Kidney (tissue), 14 donors: ENCODE data around the gene IRS2. TPM values are rescaled to one million over a fixed set of nuclear protein-coding genes. Genes with fewer than 3 reads are reported as not detected.

Experiments
- DNase-seq, 5 donors: peaks; one replicate each; pipeline ENCODE4 v3.0.0-alpha.2; 2013 to 2020
- FAIRE-seq: peaks from 2 replicates; lab custom pipeline; 2012; peaks lifted over from hg19 to GRCh38; lab: Jason Lieb, UNC
- H3K27ac ChIP-seq, 2 donors: one replicate each; pipeline ENCODE4 v1.7.0; 2013; ENCODE audit warnings: low read depth in 2 of 2, low read length in 2 of 2, inconsistent platforms in 1 of 2
- H3K27me3 ChIP-seq: one replicate; pipeline ENCODE4 v1.7.1; 2013; ENCODE audit warnings: low read length, inconsistent platforms; ENCODE audit not compliant: control insufficient read depth, insufficient read depth
- H3K36me3 ChIP-seq, 3 donors: one replicate each; pipeline versions ENCODE4 v1.7.0 to v1.7.1; 2013; ENCODE audit warnings: low read length in 3 of 3, control low read depth in 1 of 3, inconsistent platforms in 1 of 3; ENCODE audit not compliant: insufficient read depth in 3 of 3, control insufficient read depth in 2 of 3
- H3K4me1 ChIP-seq, 3 donors: one replicate each; pipeline versions ENCODE4 v1.7.0 to v1.7.1; 2013; ENCODE audit warnings: low read length in 3 of 3, inconsistent platforms in 1 of 3, low read depth in 1 of 3; ENCODE audit not compliant: control insufficient read depth in 2 of 3, insufficient read depth in 2 of 3
- H3K4me3 ChIP-seq, 3 donors: one replicate each; pipeline versions ENCODE4 v1.7.0 to v1.8.1; 2013; ENCODE audit warnings: low read length in 3 of 3, control low read depth in 1 of 3, inconsistent platforms in 1 of 3
- H3K9ac ChIP-seq, 3 donors: one replicate each; pipeline versions ENCODE4 v1.7.0 to v1.7.1; 2013; ENCODE audit warnings: low read length in 3 of 3, control low read depth in 1 of 3, inconsistent platforms in 1 of 3
- H3K9me3 ChIP-seq, 3 donors: one replicate each; pipeline versions ENCODE4 v1.7.0 to v1.7.1; 2013; ENCODE audit warnings: low read length in 3 of 3, control low read depth in 1 of 3, inconsistent platforms in 1 of 3; ENCODE audit not compliant: control insufficient read depth in 2 of 3, insufficient read depth in 1 of 3
- CTCF ChIP-seq: IDR thresholded peaks from 3 replicates; pipeline ENCODE4 v1.5.1; 2012; ENCODE audit warnings: mild to moderate bottlenecking, moderate library complexity, borderline replicate concordance; ENCODE audit not compliant: insufficient read depth; ENCODE audit errors: extremely low read depth
- intact Hi-C: fragments of 100-400 bp; cut with DNase I; formaldehyde crosslinking; loops from one replicate; pipeline ENCODE4 v1.11.1; 2022
- polyA plus RNA-seq: library from polyadenylated mRNA; stranded (reverse); fragments of 350-450 nt; fragmentation: Illumina TruSeq; extraction: RNeasy Lipid Tissue Mini Kit (QIAGEN cat#74804); gene quantifications from one replicate; pipeline ENCODE4 v1.2.3, GENCODE V29; 2014; ENCODE audit warnings: low read depth, low replicate concordance; ENCODE audit not compliant: insufficient read depth
- total RNA-seq: library from RNA; stranded (reverse); fragmentation: NEBNext Ultra II Directional; extraction: Animal tissue kit (Norgen Biotek cat#: 25700); gene quantifications from one replicate; pipeline ENCODE4 v1.2.1, GENCODE V29; 2021
- donor health status: control.
- donor health status: control.
- donor health status: control.
- donor health status: control.
- donor health status: control.
- donor health status: DM: yes; HTN: yes; CAD: no.
- donor health status: Normal renal cell carcinoma (clear cell type).

The IRS2 gene
- total and polyA plus RNA-seq, 2 donors from 2014 or later: 2.1 to 12.9 TPM

GRCh38 chr13:109780845-109781383 is 5.5 kb downstream of the IRS2 start:
- Histone ChIP-seq H3K36me3 (peaks cover 0 to 2% (median 0%) of the 10 kb centered on the region in 3 donors), H3K4me3 (peak overlapping the region; percentile 54 to 81 (median 69)), H3K27ac (peak overlapping the region; percentile 37 to 49), H3K27me3 (no peaks in the 10 kb centered on the region), H3K9me3 (no peaks in the 10 kb centered on the region), H3K4me1 (peaks cover 0 to 26% (median 22%) of the 10 kb centered on the region in 3 donors), H3K9ac (peak overlapping the region; percentile 43 to 79 (median 55))
- intact Hi-C loops: loop anchor here (5.0 kb wide), 1 partner anchor 814 kb away; no protein-coding TSS in a partner anchor
- no peak for TF ChIP-seq CTCF
- FAIRE-seq (no peak), DNase-seq (peak in 2 of 5 donors; percentile 16 to 24)

DNA sequence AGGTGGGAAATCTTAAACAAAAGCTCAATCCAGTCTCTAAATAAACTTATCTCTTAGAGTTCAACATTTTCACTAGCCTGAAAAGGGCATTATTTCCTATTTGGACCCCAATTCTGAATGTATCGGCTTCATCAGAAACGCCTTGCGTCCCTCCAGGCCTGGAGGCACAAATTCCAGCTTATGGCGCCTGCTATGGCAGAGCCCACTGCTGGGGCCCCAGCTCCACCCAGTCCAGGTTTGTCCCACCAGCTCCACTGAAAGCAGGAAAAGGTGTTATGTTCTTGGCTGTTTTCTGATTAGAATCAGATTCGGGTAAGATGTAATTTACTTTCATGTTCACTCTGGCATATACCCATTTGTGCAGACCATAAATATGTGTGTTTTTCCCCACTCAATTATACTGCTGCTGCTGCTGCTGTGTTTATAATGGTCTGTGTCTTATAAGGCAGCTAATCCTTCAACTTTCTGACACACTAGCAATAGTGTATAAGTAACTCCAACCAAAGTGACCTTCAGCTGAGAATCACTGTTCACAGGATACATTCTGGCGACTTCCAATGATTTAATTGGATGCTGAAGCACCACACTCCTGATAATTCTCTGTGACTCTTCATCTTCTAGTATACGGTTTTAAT is 6.4 kb downstream of the IRS2 start:
- intact Hi-C loops: loop anchor here (5.0 kb wide), 1 partner anchor 813 kb away; no protein-coding TSS in a partner anchor
- Histone ChIP-seq H3K36me3 (peaks cover 0 to 2% (median 0%) of the 10 kb centered on the region in 3 donors), H3K27ac (peak overlapping the region in 1 of 2 donors; percentile 9), H3K4me1 (peaks cover 0 to 26% (median 22%) of the 10 kb centered on the region in 3 donors), H3K9me3 (no peaks in the 10 kb centered on the region), H3K4me3 (peak overlapping the region in 2 of 3 donors; percentile 69 to 81), H3K27me3 (no peaks in the 10 kb centered on the region), H3K9ac (peak overlapping the region in 1 of 3 donors; percentile 79)
- DNase-seq (peak in 1 of 5 donors; percentile 21), FAIRE-seq (no peak)
- no peak for TF ChIP-seq CTCF

- intact Hi-C loops: no loop called here
- DNase-seq (peak in 1 of 5 donors; percentile 16), FAIRE-seq (no peak)
- Histone ChIP-seq H3K27me3 (no peaks in the 10 kb centered on the region), H3K27ac (peak overlapping the region in 1 of 2 donors; percentile 19), H3K9ac (no peak overlapping the region), H3K36me3 (peaks cover 0 to 2% (median 0%) of the 10 kb centered on the region in 3 donors), H3K4me1 (peaks cover 0 to 26% (median 22%) of the 10 kb centered on the region in 3 donors), H3K4me3 (peak overlapping the region in 2 of 3 donors; percentile 23 to 69), H3K9me3 (no peaks in the 10 kb centered on the region)
- TF ChIP-seq CTCF: no peak
Measured at GRCh38 chr13:109779074-109779473, 7.3 kb downstream of the IRS2 start.
